PFSK-1 (cell line): ENCODE results near the gene QSOX1.

Experiments used
- FOXP2 ChIP-seq: optimal IDR thresholded peaks from 2 replicates; pipeline ENCODE3; 2011; ENCODE audit warnings: borderline replicate concordance, control low read depth, inconsistent platforms; ENCODE audit not compliant: insufficient read depth; ENCODE audit errors: extremely low read length, extremely low read depth
- POLR2AphosphoS5 ChIP-seq: IDR thresholded peaks from 2 replicates; pipeline ENCODE4 v1.6.1; 2012; ENCODE audit warnings: low read depth, mild to moderate bottlenecking, control low read depth, low read length, moderate library complexity
- REST ChIP-seq, 2 experiments: IDR thresholded peaks; 2 replicates each; pipeline versions ENCODE4 v1.6.1 to v1.8.0; 2011 to 2012; ENCODE audit warnings: low read depth in 2 of 2, low read length in 2 of 2, control low read depth in 1 of 2, inconsistent platforms in 1 of 2, mild to moderate bottlenecking in 1 of 2, moderate library complexity in 1 of 2; ENCODE audit not compliant: insufficient read depth in 1 of 2

GRCh38 chr1:180234369-180235076 is 79.9 kb downstream of the QSOX1 start:
- TF ChIP-seq POLR2AphosphoS5, result no peak
- TF ChIP-seq REST (IDR thresholded peaks at IDR 0.05; ENCODE audit: insufficient read depth in 1 of 2, low read depth in 2 of 2, low read length in 2 of 2), result no peak
- TF ChIP-seq FOXP2, result no peak
